Effector CD4-positive, alpha-beta T cell (primary cell): ENCODE data around the gene KLK5.

Source experiments
- DNase-seq: peaks from one replicate; pipeline ENCODE4 v3.0.0-alpha.2; 2020

The KLK5 gene

GRCh38 chr19:50968716-50969412 is 16.0 kb upstream of the KLK5 start:
- DNase-seq = no peak

DNA sequence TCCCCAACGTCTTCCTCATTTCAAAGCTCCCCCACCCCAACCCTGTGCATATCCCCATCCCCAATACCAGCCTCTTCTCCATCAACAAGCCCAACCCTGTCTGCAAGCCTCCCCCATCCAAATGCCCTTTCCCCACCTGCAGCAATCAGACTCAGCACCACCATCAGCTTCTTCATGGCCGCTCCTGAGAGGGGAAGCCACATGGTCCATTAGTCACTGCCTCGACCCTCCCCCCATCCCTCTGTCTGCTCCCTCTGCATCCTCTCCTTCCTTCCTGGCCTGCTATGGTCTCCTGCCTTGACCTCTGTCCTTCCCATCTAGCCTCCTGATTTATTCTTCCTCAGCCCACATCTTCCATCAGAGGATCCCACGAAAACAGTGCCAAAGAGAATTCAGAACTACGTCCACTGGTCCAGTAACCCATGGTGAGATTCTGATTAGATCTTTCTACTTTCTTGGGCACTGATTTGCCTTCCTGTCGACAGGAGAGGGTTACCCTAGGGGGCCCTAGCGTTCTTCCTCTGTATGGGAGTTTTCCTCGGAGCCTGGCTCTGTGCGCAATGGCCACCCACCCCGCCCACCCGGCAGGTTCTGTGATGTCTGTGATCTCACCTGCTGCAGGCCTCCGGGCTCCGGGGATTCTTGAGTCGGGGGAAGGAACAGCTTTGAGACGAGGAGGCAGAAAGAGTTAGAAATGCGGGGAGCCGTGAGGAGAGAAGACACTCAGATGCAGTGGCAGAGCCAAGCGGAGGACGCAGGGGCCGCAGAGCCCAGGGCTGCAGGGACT is 15.3 kb upstream of the KLK5 start:
- no peak for DNase-seq

GRCh38 chr19:50964266-50964665 is 11.4 kb upstream of the KLK5 start:
- no peak for DNase-seq

GRCh38 chr19:50963381-50963780 is 10.5 kb upstream of the KLK5 start:
- DNase-seq = no peak

- no peak for DNase-seq
Measured at GRCh38 chr19:50962245-50962644, 9.4 kb upstream of the KLK5 start.

GRCh38 chr19:50959731-50960500 is 7.1 kb upstream of the KLK5 start:
- no peak for DNase-seq

GRCh38 chr19:50957587-50957986 is 4.7 kb upstream of the KLK5 start:
- no peak for DNase-seq

DNA sequence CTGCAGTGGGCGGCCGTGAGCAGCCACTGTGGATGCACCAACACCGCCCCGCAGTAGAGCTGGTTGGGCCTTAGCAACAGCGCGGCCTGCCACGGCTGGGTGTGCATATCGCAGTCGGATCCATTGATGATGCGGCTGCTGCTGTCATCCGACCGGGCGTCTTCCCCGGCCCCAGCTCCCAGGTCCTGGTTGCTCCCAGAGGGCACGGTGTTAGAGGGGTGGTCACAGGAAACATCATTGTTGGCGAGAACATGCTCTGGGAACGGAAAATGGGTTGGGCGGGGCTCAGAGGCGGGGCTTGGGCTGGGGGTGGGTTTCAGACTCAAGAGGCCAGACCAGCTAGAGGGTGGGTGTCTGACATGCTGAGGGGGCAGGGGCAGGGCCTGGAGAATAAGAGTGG is 3.0 kb downstream of the KLK5 start:
- DNase-seq = no peak

DNA sequence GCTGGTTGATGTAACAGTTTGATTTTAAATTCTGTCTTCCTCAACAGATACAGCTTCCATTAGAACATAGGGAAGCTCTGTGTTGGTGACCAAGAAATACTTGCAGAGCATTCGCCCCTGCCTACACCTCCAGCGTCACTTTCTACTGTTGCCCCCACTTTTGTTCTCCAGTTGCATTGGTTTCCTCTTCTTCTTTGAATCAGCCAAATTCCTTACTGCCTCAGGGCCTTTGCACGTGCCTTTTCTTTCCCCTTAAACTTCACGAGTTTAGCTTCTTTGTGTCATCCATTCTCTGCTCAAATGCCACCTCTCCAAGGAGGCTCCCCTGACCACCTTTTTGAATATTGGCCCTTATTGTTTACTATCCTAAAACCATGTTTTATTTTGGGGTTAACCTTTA is 5.7 kb downstream of the KLK5 start:
- no peak for DNase-seq

- DNase-seq = no peak
Measured at GRCh38 chr19:50944795-50945194, 8.0 kb downstream of the KLK5 start.

DNA sequence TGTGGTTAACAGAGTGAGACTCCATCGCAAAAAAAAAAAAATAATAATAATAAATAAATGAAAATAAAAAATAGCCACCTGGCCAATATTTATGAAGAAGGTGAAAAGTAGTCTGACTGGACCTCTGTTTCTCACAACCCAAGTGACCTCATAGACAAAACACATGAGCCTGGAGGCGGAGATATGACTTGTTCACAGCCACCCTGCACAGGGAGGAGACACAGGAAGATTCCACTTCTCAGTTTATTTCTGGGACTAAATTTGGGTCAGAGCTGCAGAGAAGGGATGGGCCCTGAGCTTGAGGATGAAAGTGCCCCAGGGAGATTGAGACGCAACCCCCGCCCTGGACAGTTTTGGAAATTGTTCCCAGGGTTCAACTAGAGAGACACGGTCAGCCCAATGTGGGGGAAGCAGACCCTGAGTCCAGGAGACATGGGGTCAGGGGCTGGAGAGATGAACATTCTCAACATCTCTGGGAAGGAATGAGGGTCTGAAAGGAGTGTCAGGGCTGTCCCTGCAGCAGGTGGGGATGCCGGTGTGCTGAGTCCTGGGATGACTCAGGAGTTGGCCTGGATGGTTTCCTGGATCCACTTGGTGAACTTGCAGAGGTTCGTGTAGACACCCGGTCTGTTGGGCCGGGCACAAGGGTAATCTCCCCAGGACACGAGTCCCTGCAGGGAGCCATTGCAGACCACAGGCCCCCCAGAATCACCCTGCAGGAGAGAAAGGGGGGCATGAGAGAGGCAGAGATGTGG is 9.6 kb downstream of the KLK5 start:
- no peak for DNase-seq

GRCh38 chr19:50939596-50939995 is 13.2 kb downstream of the KLK5 start:
- no peak for DNase-seq

DNA sequence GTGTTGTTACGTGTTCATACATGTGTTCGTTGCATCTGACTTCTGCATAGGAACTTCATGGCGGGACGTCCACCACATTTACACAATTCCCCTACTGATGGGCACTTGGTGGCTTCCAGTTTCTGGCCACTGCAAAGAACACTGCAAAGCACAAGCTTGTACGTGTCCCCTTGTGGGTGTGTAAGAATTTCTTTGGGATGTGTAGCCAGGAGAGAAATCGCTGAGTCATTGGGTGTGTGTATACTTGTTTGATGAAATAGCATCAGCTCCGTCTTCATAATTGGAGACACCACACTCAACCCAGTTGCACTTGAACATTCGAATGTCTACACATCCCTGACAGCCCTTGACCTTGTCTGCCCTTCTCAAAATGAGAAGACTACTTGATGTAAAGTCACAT is 19.2 kb downstream of the KLK5 start:
- no peak for DNase-seq

DNA sequence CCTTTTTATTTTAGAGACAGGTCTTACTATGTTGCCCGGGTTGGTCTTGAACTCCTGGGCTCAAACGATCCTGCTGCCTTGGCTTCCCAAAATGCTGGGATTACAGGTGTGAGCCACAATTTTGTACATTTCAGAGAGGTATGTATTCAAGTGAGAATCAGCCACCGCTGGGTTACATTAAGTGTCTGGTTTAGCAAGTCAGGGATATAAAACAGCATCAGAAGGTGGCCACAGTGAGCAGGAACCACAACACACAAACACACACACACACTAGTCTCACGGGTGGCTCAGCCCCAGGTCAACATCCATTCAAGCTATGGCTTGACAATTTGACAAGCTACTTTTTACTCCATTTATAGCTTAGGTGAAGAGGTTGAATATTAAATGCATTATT is 20.2 kb downstream of the KLK5 start:
- no peak for DNase-seq

GRCh38 chr19:50932018-50932689 is 20.7 kb downstream of the KLK5 start:
- no peak for DNase-seq

GRCh38 chr19:50931023-50931422 is 21.8 kb downstream of the KLK5 start:
- no peak for DNase-seq

DNA sequence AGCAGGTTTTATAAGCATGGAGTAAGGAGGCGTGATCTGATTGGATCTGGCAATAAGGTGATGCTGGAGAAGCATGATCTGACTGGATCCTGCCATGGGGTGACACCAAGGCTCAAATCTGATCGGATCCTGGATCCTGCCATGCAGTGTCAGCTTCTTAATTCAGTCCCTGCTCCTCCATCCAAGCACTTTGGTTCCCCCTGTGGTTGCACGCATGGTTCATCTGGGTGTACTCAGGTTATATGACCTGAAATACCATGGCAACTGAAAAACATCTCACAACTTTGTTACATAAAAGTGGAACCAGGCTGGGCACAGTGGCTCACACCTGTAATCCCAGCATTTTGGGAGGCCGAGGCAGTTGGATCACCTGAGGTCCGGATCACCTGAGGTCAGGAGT is 24.0 kb downstream of the KLK5 start:
- DNase-seq = no peak

DNA sequence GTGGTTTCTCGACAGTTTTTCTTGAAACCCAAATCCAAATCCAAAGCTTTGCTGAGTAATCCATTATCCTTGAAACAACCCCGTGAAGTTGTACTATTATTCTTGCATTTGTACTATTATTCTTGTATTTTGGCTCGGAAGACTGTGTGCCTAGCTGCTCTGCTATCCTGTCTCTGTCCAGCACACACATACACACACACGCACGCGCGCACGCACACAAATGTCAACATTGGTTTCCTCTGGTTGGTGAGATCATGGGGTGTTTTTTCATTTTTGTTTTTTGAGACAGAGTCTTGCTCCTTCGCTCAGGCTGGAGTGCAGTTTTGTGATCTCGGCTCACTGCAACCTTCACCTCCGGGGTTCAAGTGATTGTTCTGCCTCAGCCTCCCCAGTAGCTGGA is 26.7 kb downstream of the KLK5 start:
- DNase-seq = no peak

GRCh38 chr19:50925734-50926133 is 27.1 kb downstream of the KLK5 start:
- DNase-seq = no peak

GRCh38 chr19:50924586-50924985 is 28.3 kb downstream of the KLK5 start:
- no peak for DNase-seq

DNA sequence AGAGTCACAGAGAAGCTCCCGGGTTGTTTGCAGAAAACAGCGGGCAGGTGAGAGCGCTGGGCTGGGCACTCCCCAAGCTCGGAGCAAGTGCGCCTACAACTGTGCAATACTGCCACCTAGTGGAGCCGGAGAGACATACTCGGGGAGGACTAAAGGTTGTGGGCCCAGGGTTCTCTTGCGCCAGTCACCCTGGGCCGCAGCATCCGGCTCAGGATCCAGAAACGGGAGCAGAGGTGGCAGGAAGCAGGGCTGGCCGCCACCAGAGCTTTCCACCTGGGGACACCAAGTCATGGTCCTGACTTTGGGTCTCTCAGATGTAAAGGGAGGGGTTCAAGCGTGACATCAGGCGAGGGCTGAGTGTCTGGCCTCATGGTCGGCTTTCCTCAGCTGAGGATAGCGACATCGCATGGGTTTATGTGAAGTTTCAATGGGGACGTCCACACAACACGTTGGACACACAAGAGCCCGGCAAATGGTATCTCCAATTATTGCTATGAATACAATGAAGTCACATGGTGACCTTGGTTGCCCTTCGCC is 30.5 kb downstream of the KLK5 start:
- DNase-seq = peak; percentile 65
